RKO (cell line): Measurements from ENCODE around the gene GAGE10.

Source experiments
- DNase-seq: peaks from one replicate; pipeline ENCODE4 v3.0.0-alpha.2; 2016; ENCODE audit warnings: low spot score

GAGE10 gene, protein sequence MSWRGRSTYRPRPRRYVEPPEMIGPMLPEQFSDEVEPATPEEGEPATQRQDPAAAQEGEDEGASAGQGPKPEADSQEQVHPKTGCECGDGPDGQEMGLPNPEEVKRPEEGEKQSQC

DNA sequence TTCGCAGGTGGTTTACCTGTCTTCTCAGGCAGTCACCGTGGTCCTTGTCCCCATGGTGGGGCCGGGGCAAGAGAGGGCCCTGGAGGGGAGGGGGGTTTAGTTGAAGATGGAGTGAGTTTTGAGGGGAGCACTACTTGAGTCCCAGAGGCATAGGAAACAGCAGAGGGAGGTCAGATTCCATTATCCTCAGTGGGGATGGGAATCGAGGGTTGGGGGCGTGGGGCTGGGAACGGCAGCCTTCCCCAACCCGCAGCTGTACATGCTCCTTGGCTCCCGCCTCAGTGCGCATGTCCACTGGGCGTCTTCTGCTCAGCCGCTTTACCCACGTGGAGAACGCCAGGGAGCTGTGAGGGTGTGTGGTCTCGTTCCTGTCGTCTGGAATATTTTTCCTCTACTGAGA lies at the start of gene GAGE10:
Gene GAGE10 (plus strand): TSS at position 301 of the 400 bp plus-strand sequence. CDS start 1,214 bp downstream, outside the sequence.
- DNase-seq, result no peak

DNA sequence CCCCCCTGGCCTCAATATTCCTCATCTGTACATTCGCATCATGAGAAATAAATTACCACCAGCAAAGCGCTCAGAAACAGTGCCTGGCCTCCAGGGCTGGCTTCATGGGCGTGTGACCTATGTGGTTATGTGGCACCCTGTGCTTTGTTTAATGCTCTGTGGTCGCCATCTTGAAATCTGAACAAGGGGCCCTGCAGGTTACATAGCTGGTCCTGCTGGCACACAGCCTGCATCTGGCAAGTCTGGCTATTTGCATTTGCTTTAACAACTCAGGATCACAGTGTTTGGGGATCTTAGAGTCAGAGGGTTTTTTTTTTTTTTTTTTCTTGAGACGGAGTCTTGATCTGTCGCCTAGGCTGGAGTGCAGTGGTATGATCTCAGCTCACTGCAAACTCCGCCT lies 48.8 kb upstream of the GAGE10 start:
- DNase-seq, result no peak

DNA sequence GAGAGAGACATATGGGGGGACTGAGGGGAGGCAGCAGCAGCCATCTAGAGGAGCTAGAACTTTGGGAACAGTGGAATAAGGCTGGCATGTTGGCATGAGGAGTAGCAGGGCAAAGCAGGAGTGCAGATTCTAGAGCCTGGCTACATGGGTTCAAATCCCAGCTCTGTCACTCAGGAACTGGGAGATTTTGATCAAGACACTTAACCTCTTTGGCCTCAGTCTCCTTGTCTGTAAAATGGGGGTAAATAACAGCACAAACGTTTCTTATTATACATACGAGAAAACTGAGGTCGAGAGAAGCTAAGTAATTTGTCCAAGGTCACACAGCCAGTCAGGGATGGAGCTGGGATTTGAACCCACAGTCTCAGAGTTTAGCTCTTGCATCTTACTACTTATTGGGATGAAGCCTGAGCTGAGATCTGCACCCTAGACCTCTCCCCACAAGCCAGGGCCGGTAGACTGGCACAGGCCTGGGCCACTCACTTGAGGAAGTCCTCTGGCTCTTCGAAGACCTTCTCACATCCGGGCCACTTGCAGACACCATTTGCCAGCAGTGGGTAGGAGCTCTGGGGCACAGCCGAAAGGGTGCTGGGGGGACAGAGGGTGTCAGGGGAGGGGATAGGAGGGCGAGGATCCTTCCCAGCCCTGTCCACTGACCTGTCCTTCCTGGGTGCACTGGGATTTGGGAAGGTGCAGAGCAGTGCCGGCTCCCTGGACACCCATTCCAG lies 47.0 kb upstream of the GAGE10 start:
- no peak for DNase-seq

DNA sequence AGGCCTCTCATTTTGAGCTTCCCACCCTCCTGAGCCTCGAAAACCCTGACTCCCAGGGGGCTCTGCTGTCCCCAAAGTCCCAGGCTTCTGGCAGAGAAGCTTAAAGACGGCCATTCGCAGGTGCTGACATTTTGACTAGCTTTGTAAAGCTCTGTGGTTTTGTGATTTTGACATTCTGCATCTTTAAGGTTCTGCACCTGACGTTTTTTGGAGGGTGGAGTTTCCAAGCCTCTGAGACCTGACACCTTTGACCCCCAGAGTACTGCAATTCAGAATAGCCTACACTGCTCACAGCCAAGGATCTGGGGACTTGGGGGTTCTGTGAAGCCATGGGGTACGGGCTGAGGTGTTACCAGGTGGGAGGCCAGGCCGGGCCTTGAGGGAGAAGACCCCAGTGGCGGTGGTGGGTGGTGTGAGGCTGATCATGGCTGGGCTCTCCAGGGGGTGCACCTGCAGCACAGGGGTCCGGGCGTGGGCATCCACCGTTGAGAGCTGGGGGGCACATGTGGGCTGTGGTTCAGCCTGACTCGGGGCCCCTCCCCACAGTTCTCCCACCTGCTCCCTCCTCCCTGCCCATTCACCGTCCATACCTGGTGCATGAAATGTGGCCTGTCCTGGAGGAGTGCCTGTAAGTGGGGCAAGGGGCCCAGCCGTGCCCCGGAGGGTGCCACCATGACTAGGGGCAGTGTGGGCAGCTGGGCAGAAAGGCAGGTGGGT lies 46.2 kb upstream of the GAGE10 start:
- DNase-seq, result no peak

DNA sequence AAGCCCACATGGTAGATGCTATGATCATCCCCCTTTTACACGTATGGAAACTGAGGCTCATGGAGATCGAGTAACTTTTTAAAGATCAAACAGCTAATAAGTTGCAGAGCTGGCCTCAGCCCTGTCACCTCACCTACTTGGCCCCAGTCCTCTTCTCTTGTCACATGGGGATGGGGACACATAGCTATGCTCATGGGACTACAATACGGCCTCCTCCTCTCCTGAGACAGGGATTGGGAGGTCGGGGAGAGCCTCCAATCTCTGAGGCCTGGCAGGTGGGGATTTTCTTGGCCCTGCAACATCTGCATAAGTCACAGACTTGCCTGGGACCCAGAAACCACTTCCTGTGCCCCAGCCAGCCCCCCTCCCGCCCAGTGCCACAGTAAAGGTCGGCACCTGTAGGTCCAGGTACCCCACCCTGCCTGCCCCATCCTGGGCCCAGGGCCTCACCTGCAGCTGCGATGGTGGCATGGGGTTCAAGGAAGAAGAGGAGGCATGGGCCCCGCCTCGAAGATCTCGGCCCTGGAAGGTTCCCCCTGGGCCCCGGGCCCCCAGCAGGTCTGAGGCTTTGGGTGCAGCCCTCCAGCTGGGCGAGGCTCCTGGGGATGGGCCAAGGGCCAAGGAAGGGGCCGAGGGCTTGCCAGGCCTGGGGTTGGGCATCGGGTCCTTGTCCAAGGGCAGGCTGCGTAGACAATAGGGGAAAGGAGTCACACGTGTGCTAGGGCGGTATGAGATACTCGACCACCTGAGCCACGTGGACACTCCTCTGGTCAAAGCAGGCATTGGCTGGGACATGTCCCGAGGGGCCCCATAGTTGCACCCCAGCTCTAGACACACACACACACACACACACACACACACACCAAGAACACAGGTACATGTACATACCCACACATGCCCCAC lies 45.3 kb upstream of the GAGE10 start:
- DNase-seq, result no peak

DNA sequence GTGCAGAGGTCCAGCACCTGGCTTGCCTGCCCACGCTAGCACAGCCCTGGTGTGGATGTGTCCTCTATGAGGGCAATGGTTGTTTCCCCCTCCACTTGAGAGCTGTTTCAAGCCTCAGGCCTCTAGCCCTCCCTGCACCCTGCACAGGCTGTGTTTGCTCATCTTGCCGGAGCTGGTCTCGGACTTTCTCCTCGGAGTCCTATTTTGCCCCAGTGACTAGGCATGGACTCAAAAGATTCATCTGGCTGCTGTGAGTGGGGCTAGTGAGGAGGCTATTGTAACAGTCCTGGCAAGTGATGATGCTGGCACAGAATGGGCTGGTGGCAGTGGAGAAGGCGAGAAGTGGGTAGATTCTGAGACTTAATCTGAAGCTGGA lies 44.7 kb upstream of the GAGE10 start:
- DNase-seq, result no peak

DNA sequence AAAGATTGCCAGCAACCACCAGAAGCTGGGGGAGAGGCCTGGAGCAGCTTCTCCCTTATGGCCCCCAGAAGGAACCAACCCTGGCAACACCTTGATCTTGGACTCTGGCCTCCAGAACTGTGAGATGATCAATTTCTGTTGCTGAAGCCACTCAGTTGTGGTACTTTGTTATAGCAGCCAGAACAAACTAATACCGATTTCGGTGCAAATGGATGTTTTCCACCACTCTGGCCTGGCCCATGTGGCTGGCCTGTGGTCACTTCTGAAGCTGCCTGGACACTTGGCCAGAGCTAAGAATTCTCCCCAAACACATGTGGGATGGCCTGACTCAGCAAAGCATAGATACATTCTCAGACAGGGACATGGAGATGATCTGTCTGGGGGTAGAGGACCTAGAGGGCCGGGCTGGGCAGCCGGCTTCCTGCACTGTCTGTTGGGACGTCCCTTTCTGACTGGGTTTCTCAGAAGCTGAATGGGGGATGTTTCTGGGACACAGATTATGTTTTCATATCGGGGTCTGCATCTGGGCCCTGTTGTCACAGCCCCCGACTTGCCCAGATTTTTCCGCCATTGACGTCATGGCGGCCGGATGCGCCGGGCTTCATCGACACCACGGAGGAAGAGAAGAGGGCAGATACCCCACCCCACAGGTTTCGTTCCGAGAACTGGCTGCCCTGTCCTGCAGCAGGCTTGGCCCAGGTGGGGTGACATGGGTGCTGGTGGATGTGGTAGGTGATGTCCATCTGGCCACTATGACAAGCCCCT lies 43.0 kb upstream of the GAGE10 start:
- DNase-seq, result no peak

DNA sequence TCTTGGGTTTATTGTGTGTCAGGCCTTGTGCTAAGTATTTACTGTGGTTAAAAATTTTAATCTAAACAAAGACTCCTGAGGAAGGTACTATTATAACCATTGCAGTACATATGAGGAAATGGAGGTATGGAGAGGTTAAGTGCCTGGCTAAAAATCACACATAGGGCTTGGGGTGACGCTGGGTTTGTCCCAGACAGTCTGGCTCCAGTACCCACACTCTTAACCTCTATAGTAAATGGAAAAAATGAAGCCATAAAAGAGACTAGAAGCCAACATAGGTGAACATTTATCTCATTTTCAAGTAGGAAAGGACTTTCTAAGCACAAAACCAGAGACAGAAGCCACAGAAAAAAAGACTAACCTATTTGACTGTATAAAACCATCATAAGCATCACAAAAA lies 40.8 kb upstream of the GAGE10 start:
- no peak for DNase-seq

DNA sequence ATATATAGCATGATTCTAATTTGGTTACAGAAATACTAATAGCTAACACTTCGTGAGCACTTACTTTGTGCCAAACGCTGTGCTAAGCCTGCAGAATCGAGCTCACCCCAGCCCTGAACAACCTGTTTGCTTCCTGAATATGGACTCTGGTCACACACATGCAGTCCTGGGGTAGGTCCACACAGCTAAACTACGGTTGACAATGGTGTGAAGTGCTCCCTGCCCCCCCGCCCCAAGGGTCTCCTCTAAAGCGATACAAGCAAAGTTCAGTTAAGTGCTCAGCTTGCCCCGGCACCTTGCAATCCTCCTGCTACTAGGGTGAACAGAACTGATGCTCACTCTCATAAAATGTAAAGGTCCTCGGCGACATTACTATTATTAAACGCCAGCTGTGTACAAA lies 39.8 kb upstream of the GAGE10 start:
- DNase-seq, result no peak

DNA sequence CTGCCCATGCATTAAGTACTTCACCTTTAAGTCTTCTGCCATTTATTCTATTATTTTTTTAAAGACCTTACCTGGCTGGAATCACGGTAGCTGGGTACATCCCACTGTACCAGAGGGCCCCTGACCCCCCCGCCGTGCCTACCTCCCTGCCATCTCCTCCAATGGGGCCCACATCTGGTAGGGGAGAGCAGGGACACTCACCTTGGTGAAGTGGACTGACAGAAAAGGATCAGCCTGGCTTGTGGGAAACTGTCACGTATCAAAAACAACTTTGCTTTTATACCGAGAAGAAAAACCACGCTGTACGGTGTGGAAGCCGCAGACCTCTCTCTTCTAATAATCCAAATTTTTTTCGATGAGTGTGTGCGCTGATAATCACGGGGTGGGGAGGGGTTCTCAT lies 39.0 kb upstream of the GAGE10 start, which contains the start of gene FOXP3:
Gene FOXP3 (minus strand): TSS at position 251 of the 400 bp plus-strand sequence. CDS start 6,205 bp downstream, outside the sequence.
- DNase-seq, result no peak

DNA sequence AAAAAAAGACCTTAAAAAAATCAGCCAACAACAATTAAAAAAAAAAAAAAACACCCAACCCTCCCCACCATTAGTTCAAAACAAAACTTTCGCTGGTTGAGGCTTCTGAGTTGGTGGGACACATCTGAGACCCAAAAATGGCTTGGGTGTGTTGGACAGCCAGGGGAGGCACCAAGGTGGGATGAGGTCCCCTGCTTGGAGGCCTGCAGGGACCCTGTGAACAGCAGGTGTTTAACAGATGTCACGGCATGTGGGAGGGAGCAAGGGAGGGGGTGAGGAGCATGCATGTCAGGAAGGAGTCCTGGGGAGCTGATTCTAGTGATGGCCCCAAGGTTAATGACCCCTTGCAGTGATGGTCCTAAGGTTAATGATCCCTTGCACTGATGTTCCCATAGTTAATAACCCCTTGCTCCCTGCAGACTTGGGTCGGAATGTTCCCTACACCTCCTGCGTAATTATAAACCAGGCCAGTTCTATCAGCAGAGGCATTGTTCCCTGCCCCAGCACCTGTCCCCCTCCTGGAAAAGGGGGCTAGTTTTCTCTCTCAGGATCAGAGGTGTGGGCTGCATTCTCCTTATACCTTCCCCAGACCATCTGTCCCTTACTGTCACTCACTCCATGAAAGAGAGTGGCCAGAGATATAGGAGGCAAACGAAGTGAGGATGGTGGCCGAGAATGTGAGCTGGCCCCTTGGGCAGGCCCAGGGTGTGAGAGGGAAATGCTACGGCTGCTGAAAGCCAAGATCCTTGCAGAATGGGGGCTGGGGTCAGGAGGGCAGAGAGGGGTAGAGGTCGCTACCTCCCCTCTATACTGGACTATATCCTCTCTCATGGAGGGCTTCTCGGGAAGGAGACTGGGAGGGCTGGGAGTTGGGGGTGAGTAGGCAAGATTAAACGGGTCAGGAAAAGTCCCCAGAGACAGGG lies 36.7 kb upstream of the GAGE10 start:
- DNase-seq, result no peak

DNA sequence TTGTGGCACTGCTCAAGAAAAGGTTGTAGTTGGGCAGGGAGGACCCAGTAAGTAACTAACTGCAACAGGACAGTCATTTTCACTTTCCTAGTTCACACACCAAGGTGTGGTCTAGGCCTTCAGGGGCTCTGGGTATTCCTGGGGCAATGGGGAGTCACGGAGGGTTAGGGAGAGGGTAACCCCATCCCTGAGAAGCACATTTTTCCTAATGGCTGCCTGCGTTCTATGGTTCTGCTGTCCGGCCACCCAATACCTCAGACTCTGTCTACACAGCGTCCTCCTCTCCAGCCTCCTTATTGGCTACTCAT lies 34.8 kb upstream of the GAGE10 start:
- no peak for DNase-seq

DNA sequence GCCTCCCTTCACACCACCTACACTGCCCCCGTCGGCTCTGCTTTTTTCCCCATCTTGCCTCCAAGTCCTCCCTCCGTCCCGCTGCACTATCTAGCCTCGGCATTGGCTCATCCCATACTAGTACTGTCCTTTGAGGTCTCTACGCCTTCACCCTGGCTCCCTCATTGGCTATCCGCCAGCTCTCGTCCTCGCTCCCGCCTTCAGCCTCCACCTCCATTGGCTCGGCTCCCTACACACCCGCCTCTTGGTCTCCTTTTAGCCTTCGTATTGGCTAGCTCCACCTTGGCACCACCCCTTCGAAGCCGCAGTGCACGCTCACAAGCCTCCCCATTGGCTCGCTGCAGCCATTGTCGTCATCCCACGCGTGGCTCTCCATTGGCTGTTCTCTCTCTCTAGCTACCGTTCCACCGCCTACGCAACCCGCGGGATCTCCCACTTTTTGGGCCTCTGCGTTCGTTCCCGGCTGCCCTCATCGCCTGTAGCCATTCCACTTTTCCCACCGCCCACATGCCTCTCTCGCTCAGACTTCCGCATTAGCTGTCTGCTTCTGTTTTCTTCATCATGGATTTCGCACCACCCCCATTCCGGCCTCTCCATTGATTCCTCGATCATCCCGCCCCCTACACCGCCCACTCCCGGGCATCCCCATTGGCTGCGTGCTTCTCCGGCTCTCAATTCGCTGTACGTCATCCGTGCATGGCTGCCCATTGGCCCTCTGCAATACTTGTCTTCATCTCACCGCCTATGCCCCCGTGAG lies 34.3 kb upstream of the GAGE10 start:
- peak; percentile 96 for DNase-seq

DNA sequence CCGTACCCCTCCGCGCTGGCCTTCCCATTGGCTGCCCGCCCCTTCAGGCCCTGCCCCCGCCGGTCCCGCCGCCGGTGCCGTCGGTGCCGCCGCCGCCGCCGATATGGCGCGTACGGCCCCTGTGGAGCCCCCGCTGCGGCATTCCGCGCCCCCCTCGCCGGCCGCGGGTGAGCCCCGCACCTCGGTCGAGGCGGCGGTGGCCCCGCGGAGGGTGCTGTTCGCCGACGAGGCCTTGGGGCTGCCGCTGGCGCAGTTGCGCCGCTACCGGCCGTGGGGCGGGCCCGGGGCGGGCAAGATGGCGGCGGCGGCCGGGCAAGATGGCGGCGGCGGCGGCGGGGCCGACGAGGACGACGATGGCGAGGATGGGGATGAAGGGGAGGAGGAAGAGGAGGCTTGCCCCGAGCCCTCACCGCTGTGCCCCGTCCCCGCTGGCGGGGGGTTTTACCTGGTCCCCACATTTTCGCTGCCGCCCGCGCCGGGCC lies 33.6 kb upstream of the GAGE10 start, which contains the start of gene PPP1R3F:
Gene PPP1R3F (plus strand): TSS at position 27 of the 482 bp plus-strand sequence. CDS start 77 bp downstream, at position 104.
- DNase-seq, result no peak

DNA sequence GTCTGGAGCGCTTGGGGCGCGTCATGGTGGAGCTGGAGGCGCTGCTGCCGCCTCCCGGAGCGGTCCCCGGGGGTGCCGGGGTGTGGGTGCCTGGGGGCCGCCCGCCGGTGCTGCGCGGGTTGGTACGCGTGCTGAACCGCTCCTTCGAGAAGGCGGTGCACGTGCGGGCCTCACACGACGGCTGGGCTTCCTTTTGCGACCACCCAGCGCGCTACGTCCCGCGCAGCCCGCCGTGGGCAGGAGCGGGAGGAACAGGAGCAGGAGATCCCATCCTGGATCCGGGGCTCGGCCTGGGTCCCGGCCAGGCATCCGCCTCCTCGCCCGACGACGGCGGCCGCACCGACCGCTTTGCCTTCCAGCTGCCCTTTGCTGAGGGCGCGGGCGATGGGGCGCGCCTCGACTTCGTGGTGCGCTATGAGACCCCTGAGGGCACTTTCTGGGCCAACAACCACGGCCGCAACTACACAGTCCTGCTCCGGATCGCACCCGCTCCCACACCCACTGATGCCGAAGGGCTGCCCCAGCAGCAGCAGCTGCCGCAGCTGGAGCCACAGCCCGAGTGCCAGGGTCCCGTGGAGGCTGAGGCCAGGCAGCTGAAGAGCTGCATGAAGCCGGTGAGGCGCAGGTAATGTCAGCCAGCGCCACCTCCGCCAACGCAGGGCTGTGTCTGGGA lies 33.1 kb upstream of the GAGE10 start:
- DNase-seq, result no peak

DNA sequence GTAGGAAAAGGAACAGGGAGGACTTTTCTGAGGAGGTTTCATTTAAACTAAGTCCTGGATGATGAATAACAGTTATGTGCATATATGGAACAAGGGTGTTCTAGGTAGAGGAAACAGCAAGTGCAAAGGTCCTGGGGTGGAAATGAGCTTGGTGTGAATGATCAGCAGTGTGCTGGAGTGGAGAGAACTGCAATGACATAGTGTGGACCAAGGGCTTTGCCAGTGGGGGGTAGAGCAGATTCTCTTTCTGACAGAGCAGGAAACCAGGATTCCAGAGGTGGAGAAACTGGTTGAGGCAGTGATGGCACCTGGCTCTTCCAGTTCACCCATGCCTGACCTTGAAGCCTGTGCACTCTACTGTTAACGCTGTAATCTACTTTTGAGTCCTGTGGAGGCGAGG lies 32.1 kb upstream of the GAGE10 start:
- no peak for DNase-seq

DNA sequence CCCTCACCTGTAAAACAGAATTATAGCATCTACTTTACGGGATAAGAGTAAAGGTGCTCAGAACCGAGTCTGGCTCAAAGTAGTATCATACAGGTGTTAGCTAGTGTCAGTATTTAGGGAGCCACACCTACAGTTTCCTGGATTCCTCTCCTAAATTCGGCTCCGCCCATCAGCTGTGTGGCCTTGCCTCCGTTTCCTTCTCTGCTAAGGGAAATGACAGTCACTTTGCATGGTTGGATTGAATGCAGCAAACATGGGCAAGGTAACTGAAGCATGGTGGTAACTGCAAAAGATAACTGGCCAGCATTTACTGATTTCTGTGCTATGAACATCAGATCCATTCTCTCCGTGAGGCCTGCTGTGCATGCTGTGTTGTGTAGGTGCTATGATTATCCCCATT lies 31.0 kb upstream of the GAGE10 start:
- DNase-seq, result no peak

DNA sequence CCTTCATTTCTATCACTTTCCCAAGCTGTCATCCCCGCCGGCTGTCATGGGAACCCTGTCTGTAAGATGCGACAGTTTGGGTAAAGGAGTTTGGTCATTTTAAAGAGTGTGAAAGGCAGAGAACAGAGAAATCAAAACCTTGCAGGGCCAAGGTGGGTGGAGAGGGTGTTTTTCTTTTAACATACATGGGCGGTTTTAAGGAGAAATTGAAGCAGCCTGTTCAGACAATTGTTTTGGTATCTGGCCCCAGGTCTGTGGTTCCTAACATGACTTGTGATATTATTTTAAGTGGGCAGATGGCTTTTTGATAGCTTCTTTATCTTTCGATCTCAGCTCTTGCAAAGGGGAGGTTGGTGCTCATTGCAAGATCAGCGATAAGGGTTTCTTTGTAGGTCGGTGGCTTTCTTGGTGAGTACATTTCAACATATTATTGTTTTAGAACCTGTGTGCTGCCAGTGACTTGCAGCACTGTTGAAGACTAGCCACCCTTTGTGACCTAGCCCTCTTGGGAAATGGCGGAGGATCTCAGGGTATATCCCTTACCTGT lies 30.2 kb upstream of the GAGE10 start:
- DNase-seq, result no peak

DNA sequence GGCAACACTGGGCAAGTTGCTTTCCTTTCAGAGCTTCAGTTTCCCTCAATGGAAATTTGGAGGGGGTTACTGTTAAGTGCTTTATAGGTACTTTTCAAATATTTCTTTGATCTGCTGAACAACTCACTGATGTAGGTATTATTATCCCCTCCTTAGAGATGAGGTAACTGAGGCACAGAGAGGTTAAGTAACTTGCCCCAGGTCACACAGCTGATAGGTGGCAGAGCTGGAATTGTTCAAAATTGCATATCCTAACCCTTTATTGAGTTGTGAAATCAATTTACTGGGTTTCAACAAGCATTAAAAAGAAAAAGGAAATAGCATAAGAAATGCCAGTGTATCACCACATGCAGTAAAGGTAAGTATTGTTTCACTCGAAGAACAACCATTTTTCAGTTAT lies 27.2 kb upstream of the GAGE10 start:
- DNase-seq, result no peak
